Ovary (tissue), 9 donors: Measurements from ENCODE around the gene SLC6A2. TPM values are rescaled to one million over a fixed set of nuclear protein-coding genes. Genes with fewer than 3 reads are reported as not detected.

Experiments
- DNase-seq, 5 donors: peaks; one replicate each; pipeline ENCODE4 v3.0.0-alpha.2; 2019 to 2020
- H3K27ac ChIP-seq, 2 donors: fragments of 200-600 bp; one replicate each; pipeline versions ENCODE4 v1.5.1 to v1.8.0; 2019 to 2022
- H3K27me3 ChIP-seq: fragments of 200-600 bp; one replicate; pipeline ENCODE4 v1.8.0; 2022
- H3K36me3 ChIP-seq: fragments of 200-600 bp; sonication (generic); one replicate; pipeline ENCODE4 v1.5.1; 2019
- H3K4me1 ChIP-seq: one replicate; pipeline ENCODE4 v1.8.1; 2013; ENCODE audit warnings: mild to moderate bottlenecking, moderate library complexity; ENCODE audit not compliant: insufficient read depth
- H3K4me3 ChIP-seq: fragments of 200-600 bp; sonication (generic); one replicate; pipeline ENCODE4 v1.5.1; 2017
- H3K9me3 ChIP-seq, 2 donors: fragments of 200-600 bp in 1 of 2; sonication (generic) in 1 of 2; one replicate each; pipeline versions ENCODE4 v1.5.1 to v1.8.1; 2013 to 2019; ENCODE audit warnings: mild to moderate bottlenecking in 1 of 2, moderate library complexity in 1 of 2
- CTCF ChIP-seq, 3 donors: fragments of 450-650 bp in 2 of 3; fragments of 200-600 bp in 1 of 3; IDR thresholded peaks; one replicate each; pipeline versions ENCODE4 v1.5.1 to v1.8.0; 2016 to 2022; ENCODE audit warnings: antibody characterized with exemption in 3 of 3, mild to moderate bottlenecking in 1 of 3
- EP300 ChIP-seq: sonication (generic); formaldehyde crosslinking; IDR thresholded peaks from one replicate; pipeline ENCODE4 v1.6.1; 2017; ENCODE audit warnings: antibody characterized with exemption
- POLR2A ChIP-seq: fragments of 450-650 bp; IDR thresholded peaks from one replicate; pipeline ENCODE4 v1.6.1; 2017; ENCODE audit warnings: antibody characterized with exemption, mild to moderate bottlenecking, moderate library complexity
- WGBS, 3 donors: extraction: QIAGEN DNeasy Blood & Tissue Kit in 1 of 3; methylation state at CpG; one replicate each; pipeline versions ENCODE4 v1.1.5 to v1.1.7; 2013 to 2017; 5-methylcytosine and 5-hydroxymethylcytosine counted together
- intact Hi-C, 4 donors: fragments of 100-400 bp; cut with DNase I; formaldehyde crosslinking; loops; one replicate each; pipeline versions ENCODE4 v1.11.0 to v1.15.1; 2022 to 2023
- polyA plus RNA-seq, 2 donors: library from polyadenylated mRNA; stranded (reverse); fragments of 200-250 nt in 1 of 2; fragments of 350-450 nt in 1 of 2; fragmentation: Illumina TruSeq in 1 of 2; extraction: RNeasy Lipid Tissue Mini Kit (QIAGEN cat#74804) in 1 of 2; gene quantifications; one replicate each; pipeline ENCODE4 v1.2.3, GENCODE V29; 2013 to 2014
- total RNA-seq, 7 donors: library from RNA; depleted of rRNA in 2 of 7; stranded (reverse); fragments of >200 nt in 2 of 7; fragmentation: NEBNext Ultra II Directional in 3 of 7; extraction: Animal tissue kit (Norgen Biotek cat#: 25700) in 3 of 7; gene quantifications; one replicate each; pipeline versions ENCODE4 v1.1.0 to v1.2.4, GENCODE V29; 2016 to 2023
- donor health status: DM: no; HTN: no; CAD: no; lungs with moderate emphysema.
- donor health status: DM: no; HTN: no; CAD: no.
- donor health status: Bipolar disorder and iron deficiency.
- donor health status: DM: yes; HTN: yes; CAD: no.
- donor health status: DM: no; HTN: no; CAD: no.
- donor health status: DM: yes; HTN: yes; CAD: no.

SLC6A2 gene
- total and polyA plus RNA-seq, 9 donors, result 0.08 to 0.36 (median 0.21) TPM; not detected in 3

DNA sequence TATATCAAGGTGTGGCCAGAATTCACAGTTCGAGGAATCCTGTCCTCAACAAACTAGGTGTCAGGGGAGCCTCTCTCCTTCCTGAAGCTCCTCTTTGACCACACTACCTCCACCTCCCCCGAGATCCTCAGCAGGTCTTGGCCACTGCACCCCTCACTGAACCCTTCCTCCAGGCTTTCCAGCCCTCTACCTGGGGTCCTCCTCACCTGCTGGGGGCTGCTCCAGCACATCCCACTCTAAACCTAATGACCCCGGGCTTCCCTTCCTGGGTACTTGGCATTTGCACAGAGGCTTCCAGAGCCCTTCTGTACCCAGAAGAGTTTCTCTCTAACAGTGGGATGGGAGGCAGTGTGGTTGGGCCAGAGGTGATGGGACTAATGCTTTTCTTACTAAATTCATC, 9.7 kb downstream of the SLC6A2 start:
- DNase-seq, result no peak
- WGBS, 3 donors, result 86 to 98% (median 91%) methylated on average over 3 of the region's 3 CpGs
- H3K36me3 ChIP-seq, result no peaks in the 10 kb centered on the region
- no peaks in the 10 kb centered on the region for H3K9me3 ChIP-seq
- no peak for TF ChIP-seq EP300
- no peak for TF ChIP-seq POLR2A
- TF ChIP-seq CTCF (IDR thresholded peaks at IDR 0.05), result no peak
- H3K27me3 ChIP-seq, result no peaks in the 10 kb centered on the region
- intact Hi-C loops, result no loop called here
- no peak overlapping the region for H3K27ac ChIP-seq
- no peak overlapping the region for H3K4me3 ChIP-seq
- no peaks in the 10 kb centered on the region for H3K4me1 ChIP-seq

DNA sequence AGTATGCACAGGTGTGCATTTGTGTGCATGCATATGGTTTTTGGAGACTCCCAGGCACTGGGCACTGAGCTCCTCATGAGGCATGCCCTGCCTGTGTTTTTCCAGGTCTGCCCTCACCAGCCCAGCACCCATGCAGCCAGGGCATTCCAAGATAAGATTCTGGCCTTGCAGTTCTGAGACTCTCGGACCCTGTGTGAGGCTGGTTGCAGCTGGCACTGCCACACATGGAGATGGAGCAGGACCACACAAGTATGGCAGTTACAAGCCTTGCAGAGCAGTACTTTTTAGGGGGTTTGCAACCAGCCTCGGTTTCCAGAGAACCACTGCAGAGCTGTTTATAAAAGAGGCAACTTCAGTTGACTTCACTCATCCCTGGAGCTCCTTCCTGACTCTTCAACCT, 10.2 kb downstream of the SLC6A2 start:
- Histone ChIP-seq H3K4me3 (no peak overlapping the region), H3K36me3 (no peaks in the 10 kb centered on the region), H3K27me3 (no peaks in the 10 kb centered on the region), H3K9me3 (no peaks in the 10 kb centered on the region), H3K4me1 (no peaks in the 10 kb centered on the region), H3K27ac (no peak overlapping the region)
- no peak for TF ChIP-seq CTCF (IDR thresholded peaks at IDR 0.05)
- TF ChIP-seq POLR2A, result no peak
- TF ChIP-seq EP300, result no peak
- intact Hi-C loops, result no loop called here
- WGBS, 3 donors, result 78 to 94% (median 80%) methylated on average over 2 of the region's 2 CpGs
- DNase-seq, result no peak

- Histone ChIP-seq H3K27ac (no peak overlapping the region), H3K9me3 (no peaks in the 10 kb centered on the region), H3K27me3 (no peaks in the 10 kb centered on the region), H3K4me1 (no peaks in the 10 kb centered on the region), H3K4me3 (no peak overlapping the region), H3K36me3 (no peaks in the 10 kb centered on the region)
- intact Hi-C loops, result no loop called here
- TF ChIP-seq POLR2A, result no peak
- no peak for TF ChIP-seq CTCF (IDR thresholded peaks at IDR 0.05)
- no peak for TF ChIP-seq EP300
- no peak for DNase-seq
- WGBS, 3 donors, result 73 to 91% (median 79%) methylated on average over 1 of the region's 1 CpG
Measured at GRCh38 chr16:55667753-55668152, 12.0 kb downstream of the SLC6A2 start.

DNA sequence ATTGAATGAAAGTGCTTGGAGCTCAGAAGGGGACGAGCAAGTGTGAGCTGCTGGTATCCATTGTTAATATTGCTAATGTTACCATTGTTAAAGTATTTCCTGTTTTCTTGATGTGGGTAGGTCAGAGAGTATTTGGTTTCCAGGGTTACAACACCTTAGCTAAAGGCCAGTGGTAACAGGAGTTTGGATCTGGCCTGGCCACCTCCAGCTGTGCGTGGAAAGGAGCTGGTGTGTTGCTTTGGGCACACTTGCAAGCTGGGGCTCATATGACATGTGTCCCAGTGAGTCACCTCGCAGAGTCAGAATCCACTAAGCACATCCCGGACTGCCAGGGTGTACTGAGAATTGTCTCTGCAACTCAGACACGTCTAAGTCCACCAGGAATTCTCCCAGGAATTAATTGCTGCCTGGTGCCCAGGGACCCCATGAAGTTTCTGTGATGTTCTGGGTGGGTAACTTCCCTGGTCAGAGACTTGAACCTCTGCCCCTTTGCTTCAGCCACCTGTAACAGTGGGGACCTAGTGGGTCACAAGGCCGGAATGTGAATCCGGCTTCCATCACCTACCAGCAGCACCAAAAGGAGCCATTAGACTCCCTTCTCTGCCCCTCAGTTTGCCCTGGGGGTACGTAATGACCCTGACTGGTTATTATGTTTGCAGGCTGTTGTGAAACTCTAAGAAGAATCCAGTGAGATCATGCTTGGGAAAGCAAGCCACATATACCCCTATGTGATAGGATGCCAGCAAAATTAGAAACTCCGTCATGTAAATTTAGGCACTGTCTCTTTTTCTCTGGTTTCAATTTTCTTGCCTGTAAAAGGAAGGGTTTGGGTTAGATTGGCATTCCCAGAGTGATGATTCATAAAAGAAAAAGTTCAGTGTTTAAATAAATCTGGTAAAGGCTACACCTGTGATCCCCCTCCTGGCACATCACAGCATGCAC, 12.8 kb downstream of the SLC6A2 start:
- no peak for TF ChIP-seq EP300
- no peak for TF ChIP-seq POLR2A
- no peak for TF ChIP-seq CTCF (IDR thresholded peaks at IDR 0.05)
- WGBS, 3 donors, result 73 to 80% (median 75%) methylated on average over 9 of the region's 9 CpGs
- Histone ChIP-seq H3K36me3 (no peaks in the 10 kb centered on the region), H3K9me3 (no peaks in the 10 kb centered on the region), H3K27ac (no peak overlapping the region), H3K4me1 (no peaks in the 10 kb centered on the region), H3K27me3 (no peaks in the 10 kb centered on the region), H3K4me3 (no peak overlapping the region)
- intact Hi-C loops, result no loop called here
- DNase-seq, result no peak
